PC-9 (cell line): ENCODE data around the gene RANBP10.

ENCODE experiments used
- EZH2 ChIP-seq: fragments of 200-600 bp; sonication (generic); IDR thresholded peaks from 2 replicates; pipeline ENCODE4 v1.8.0; 2017; ENCODE audit warnings: antibody characterized with exemption, low read depth
- TF ChIP-seq, protein P1 (sequence below): fragments of 200-600 bp; sonication (generic); conservative IDR thresholded peaks from 2 replicates; pipeline ENCODE4 v1.6.1; 2017; ENCODE audit warnings: mixed run types, antibody characterized with exemption, mild to moderate bottlenecking, moderate library complexity

DNA sequence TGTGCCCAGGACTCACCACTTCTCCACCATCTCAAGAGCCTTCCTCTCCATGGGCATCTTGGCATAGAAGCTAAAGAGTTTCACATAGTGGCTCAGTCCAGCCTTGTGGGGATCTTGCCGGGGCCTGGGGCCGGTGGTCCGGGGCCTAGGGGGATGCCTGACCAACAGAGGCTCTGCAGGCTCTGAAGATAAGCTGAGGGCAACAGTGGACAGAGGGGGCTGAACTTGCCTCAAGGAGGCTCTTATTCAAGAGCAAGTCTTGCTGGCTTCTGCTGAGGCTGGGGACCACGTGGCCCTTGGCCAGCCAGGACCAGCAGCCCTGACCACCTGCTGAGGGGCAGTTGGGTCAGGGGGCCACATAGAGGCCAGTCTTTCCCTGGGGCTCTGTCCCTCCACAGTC, 22.3 kb upstream of the RANBP10 start:
- TF ChIP-seq, protein P1, sequence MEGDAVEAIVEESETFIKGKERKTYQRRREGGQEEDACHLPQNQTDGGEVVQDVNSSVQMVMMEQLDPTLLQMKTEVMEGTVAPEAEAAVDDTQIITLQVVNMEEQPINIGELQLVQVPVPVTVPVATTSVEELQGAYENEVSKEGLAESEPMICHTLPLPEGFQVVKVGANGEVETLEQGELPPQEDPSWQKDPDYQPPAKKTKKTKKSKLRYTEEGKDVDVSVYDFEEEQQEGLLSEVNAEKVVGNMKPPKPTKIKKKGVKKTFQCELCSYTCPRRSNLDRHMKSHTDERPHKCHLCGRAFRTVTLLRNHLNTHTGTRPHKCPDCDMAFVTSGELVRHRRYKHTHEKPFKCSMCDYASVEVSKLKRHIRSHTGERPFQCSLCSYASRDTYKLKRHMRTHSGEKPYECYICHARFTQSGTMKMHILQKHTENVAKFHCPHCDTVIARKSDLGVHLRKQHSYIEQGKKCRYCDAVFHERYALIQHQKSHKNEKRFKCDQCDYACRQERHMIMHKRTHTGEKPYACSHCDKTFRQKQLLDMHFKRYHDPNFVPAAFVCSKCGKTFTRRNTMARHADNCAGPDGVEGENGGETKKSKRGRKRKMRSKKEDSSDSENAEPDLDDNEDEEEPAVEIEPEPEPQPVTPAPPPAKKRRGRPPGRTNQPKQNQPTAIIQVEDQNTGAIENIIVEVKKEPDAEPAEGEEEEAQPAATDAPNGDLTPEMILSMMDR = no peak
- TF ChIP-seq EZH2 = no peak
